Left lung (tissue), 10 donors: ENCODE results near the gene CRACDL. TPM values are rescaled to one million over a fixed set of nuclear protein-coding genes. Genes with fewer than 3 reads are reported as not detected.

Experiments
- ATAC-seq: fragments of 200-7000 bp; cut with Tn5 transposase; one replicate; pipeline ENCODE4 v1.9.1; 2020; ENCODE audit warnings: moderate library complexity
- DNase-seq, 4 donors: peaks; one replicate each; pipeline ENCODE4 v3.0.0-alpha.2; 2013 to 2020
- H3K27ac ChIP-seq, 2 donors: fragments of 200-600 bp; sonication (generic) in 1 of 2; one replicate each; pipeline versions ENCODE4 v1.5.0 to v1.8.0; 2020 to 2021
- H3K27me3 ChIP-seq, 2 donors: fragments of 200-600 bp; sonication (generic) in 1 of 2; one replicate each; pipeline versions ENCODE4 v1.5.0 to v1.8.0; 2020 to 2021
- H3K36me3 ChIP-seq, 2 donors: fragments of 200-600 bp; sonication (generic) in 1 of 2; one replicate each; pipeline versions ENCODE4 v1.5.0 to v1.8.0; 2020 to 2021
- H3K4me1 ChIP-seq, 2 donors: fragments of 200-600 bp; one replicate each; pipeline ENCODE4 v1.8.0; 2021
- H3K4me3 ChIP-seq, 2 donors: fragments of 200-600 bp; sonication (generic) in 1 of 2; one replicate each; pipeline versions ENCODE4 v1.5.0 to v1.8.0; 2020 to 2021; ENCODE audit warnings: mild to moderate bottlenecking in 1 of 2
- H3K9me3 ChIP-seq, 2 donors: fragments of 200-600 bp; sonication (generic) in 1 of 2; one replicate each; pipeline versions ENCODE4 v1.5.0 to v1.8.0; 2020 to 2021
- intact Hi-C, 2 donors: fragments of 100-400 bp; cut with DNase I; formaldehyde crosslinking; loops; one replicate each; pipeline versions ENCODE4 v1.11.2 to v1.14.2; 2022
- polyA plus RNA-seq, 6 donors: library from polyadenylated mRNA; unstranded; fragments of 120-200 nt; gene quantifications; one replicate each; pipeline ENCODE4 v1.2.1, GENCODE V29; 2013; ENCODE audit not compliant: insufficient read length in 6 of 6
- total RNA-seq, 2 donors: library from RNA; stranded (reverse); fragmentation: NEBNext Ultra II Directional; extraction: Animal tissue kit (Norgen Biotek cat#: 25700); gene quantifications; one replicate each; pipeline ENCODE4 v1.2.1, GENCODE V29; 2021
- TF ChIP-seq, protein P1 (sequence below), 2 donors: fragments of 200-600 bp; sonication (generic) in 1 of 2; IDR thresholded peaks; one replicate each; pipeline versions ENCODE4 v1.5.0 to v1.8.0; 2021; ENCODE audit warnings: antibody characterized with exemption in 2 of 2
- donor health status: DM: no; HTN: yes; CAD: no.
- donor health status: DM: no; HTN: no; CAD: no.

Gene CRACDL
- total and polyA plus RNA-seq, 8 donors, result 4.0 to 15.2 (median 6.0) TPM

DNA sequence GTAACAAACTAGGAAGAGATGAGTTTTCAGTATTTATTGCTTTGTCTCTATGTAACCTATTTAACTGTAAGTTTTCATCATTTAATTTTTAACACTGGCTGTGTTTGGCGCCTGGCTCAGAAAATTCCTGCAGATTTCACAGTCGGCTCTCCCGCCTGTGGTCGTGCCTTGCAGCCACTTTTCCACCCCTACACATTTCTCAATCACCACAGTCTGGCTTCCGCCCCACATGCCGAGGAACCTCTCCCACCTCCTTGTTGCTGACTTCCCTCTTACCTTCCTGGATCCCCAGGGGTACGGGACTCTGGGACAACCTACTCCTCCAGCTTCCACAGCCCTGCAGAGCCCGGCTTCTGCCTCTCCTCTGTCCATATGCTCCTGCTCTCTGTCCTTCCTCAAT lies 163.5 kb downstream of the CRACDL start:
- intact Hi-C loops, result no loop called here
- Histone ChIP-seq H3K4me1 (peaks cover 10 to 50% of the 10 kb centered on the region in 2 donors), H3K36me3 (no peaks in the 10 kb centered on the region), H3K4me3 (no peak overlapping the region), H3K27ac (peak overlapping the region in 1 of 2 donors; percentile 82), H3K27me3 (no peaks in the 10 kb centered on the region), H3K9me3 (no peaks in the 10 kb centered on the region)
- ATAC-seq (peak; percentile 36), DNase-seq (no peak)
- TF ChIP-seq, protein P1, sequence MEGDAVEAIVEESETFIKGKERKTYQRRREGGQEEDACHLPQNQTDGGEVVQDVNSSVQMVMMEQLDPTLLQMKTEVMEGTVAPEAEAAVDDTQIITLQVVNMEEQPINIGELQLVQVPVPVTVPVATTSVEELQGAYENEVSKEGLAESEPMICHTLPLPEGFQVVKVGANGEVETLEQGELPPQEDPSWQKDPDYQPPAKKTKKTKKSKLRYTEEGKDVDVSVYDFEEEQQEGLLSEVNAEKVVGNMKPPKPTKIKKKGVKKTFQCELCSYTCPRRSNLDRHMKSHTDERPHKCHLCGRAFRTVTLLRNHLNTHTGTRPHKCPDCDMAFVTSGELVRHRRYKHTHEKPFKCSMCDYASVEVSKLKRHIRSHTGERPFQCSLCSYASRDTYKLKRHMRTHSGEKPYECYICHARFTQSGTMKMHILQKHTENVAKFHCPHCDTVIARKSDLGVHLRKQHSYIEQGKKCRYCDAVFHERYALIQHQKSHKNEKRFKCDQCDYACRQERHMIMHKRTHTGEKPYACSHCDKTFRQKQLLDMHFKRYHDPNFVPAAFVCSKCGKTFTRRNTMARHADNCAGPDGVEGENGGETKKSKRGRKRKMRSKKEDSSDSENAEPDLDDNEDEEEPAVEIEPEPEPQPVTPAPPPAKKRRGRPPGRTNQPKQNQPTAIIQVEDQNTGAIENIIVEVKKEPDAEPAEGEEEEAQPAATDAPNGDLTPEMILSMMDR (IDR thresholded peaks at IDR 0.05), result no peak

DNA sequence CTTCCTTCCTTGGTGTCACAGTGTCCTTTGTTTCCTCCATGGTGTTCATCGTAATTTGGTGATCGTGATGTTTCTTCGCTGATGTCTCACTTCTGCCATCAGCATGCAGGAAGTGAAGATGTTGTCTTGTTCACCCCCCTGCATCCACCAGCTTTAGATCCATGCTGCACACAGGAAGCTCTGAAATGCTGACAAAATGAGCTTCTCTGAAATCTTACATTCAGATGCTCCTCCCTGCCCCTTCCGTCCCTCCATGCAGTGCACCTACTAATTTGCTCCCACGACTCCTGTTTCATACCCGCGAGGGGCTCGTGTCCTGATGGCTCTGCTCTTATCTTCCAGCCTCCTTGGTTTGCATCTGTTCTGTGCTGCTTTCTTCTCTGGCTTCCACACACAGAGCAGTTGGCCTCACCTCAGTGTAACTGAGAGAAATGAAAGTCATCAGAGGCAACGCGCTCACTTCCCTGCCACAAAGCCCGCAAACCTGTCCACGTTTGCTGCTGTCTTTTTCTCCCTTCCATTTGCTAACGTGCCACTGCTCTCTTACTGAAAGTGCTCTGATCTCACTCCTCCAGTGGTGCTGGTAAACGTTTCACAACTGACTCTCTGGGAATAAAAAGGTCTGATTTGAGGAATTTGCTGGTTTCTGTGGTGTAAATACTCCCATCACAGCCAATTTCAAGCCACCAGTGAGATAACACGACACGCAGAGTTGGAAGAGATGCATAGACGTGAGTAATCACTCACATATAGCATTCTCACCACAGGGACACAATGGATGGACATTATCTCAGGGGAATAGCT lies 164.1 kb downstream of the CRACDL start:
- peaks cover 10 to 53% of the 10 kb centered on the region in 2 donors for H3K4me1 ChIP-seq
- peak overlapping the region; percentile 3 to 82 for H3K27ac ChIP-seq
- no peaks in the 10 kb centered on the region for H3K36me3 ChIP-seq
- H3K27me3 ChIP-seq, result no peaks in the 10 kb centered on the region
- intact Hi-C loops, result no loop called here
- TF ChIP-seq, protein P1 (IDR thresholded peaks at IDR 0.05), result no peak
- ATAC-seq, result peak; percentile 32
- DNase-seq, result no peak
- no peaks in the 10 kb centered on the region for H3K9me3 ChIP-seq
- H3K4me3 ChIP-seq, result peak overlapping the region in 1 of 2 donors; percentile 23

DNA sequence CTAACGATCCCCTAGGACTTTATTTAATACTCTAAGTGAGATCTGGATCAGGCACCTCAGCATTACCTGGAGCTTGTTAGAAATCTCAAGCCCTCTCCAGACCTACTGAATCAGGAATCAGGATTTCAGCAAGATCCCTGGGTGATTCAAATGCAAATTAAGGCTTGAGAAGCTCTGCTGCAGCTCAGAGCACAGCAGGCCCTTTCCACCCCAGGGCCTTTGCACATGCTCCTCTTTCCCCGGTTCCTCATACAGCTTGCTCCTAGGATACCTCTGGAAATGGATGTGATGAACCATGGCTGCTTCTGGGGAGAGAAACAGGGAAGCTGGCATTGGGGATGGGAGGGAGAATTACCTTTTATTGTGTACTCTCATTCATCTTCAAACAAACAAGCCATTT lies 164.8 kb downstream of the CRACDL start:
- DNase-seq, result no peak
- TF ChIP-seq, protein P1 (IDR thresholded peaks at IDR 0.05), result no peak
- intact Hi-C loops, result no loop called here
- H3K4me1 ChIP-seq, result peaks cover 10 to 60% of the 10 kb centered on the region in 2 donors
- H3K27me3 ChIP-seq, result no peaks in the 10 kb centered on the region
- ATAC-seq, result no peak
- peak overlapping the region in 1 of 2 donors; percentile 23 for H3K4me3 ChIP-seq
- no peaks in the 10 kb centered on the region for H3K36me3 ChIP-seq
- H3K27ac ChIP-seq, result peak overlapping the region in 1 of 2 donors; percentile 82
- H3K9me3 ChIP-seq, result no peaks in the 10 kb centered on the region

DNA sequence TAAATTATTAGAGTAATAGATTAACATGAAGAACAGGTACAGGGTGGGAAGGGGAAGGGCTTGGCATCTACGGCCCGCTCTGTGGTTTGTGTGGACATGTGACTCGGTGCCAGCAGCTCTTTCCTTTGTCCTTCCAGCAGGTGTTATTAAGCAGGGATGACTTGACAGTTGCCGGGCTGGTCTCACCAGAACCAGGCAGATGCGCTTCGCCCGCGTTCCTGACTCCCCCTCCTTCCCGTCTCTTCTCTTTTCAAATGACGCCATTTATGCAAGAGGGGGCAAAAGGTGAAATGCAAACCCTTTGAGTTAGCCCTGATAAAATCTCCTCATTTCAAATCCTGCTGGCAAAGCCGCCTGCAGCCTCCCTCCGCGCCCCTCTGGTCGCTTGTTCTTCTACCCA lies 166.2 kb downstream of the CRACDL start:
- Histone ChIP-seq H3K4me1 (peaks cover 10 to 74% of the 10 kb centered on the region in 2 donors), H3K27ac (peak overlapping the region in 1 of 2 donors; percentile 18), H3K9me3 (no peaks in the 10 kb centered on the region), H3K27me3 (no peaks in the 10 kb centered on the region), H3K4me3 (no peak overlapping the region), H3K36me3 (no peaks in the 10 kb centered on the region)
- ATAC-seq (peak; percentile 30), DNase-seq (no peak)
- intact Hi-C loops, result no loop called here
- TF ChIP-seq, protein P1 (IDR thresholded peaks at IDR 0.05), result no peak

DNA sequence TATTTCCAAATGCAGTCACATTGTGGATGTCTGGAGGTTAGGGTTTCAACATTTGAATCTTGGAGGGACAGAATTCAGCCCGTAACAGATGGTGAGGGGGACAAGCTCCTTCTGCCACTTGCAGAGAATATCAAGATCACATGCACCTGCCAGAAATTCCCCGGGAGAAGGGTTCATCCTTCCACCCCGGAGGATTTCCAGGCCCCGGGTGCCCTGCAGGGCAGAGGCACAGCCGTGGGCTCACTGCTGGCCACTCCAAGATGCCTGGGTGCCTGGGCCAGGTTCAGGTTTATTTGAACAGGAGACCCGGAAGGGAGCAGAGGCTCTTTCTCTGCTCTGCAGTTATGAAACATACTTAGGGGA lies 166.9 kb downstream of the CRACDL start:
- Histone ChIP-seq H3K27ac (no peak overlapping the region), H3K9me3 (no peaks in the 10 kb centered on the region), H3K27me3 (no peaks in the 10 kb centered on the region), H3K4me1 (peaks cover 10 to 81% of the 10 kb centered on the region in 2 donors), H3K4me3 (no peak overlapping the region), H3K36me3 (no peaks in the 10 kb centered on the region)
- DNase-seq (no peak), ATAC-seq (peak; percentile 9)
- intact Hi-C loops, result no loop called here
- TF ChIP-seq, protein P1 (IDR thresholded peaks at IDR 0.05), result no peak
